T-cell (primary cell): ENCODE measurements around the gene ST3GAL3. TPM values are rescaled to one million over a fixed set of nuclear protein-coding genes. Genes with fewer than 3 reads are reported as not detected.
A peak's percentile ranks its signal among the peaks of the same experiment; 100 is the strongest.

Experiments
- ATAC-seq, 4 experiments: fragments of 200-7000 bp in 3 of 4; fragments of 150-1000 bp in 1 of 4; cut with Tn5 transposase; replicated peaks in 1 of 4; 1 replicate in 3 of 4; 2 replicates in 1 of 4; pipeline ENCODE4 v1.10.0; 2021; ENCODE audit warnings: moderate library complexity in 3 of 4, mild to moderate bottlenecking in 2 of 4, moderate number of reproducible peaks in 1 of 4
- CTCF ChIA-PET, 2 donors: fragments of 300-600 bp; sonication (Branson Sonifier 250); formaldehyde crosslinking; loops; one replicate each; lab custom pipeline; 2022; ENCODE audit warnings: antibody characterized with exemption in 2 of 2; lab: Charles Lee
- POLR2A ChIA-PET, 2 donors: fragments of 300-600 bp; sonication (Branson Sonifier 250); formaldehyde crosslinking; loops; one replicate each; lab custom pipeline; 2022; ENCODE audit warnings: antibody characterized with exemption in 2 of 2; lab: Charles Lee
- DNase-seq, 35 experiments: peaks; one replicate each; pipeline versions ENCODE4 v3.0.0 to v3.0.0-alpha.2; 2013 to 2023
- H3K27ac ChIP-seq: one replicate; pipeline ENCODE4 v1.5.1; 2013; ENCODE audit warnings: low read length
- H3K27me3 ChIP-seq, 2 experiments: replicated peaks in 1 of 2; 1 replicate in 1 of 2; 2 replicates in 1 of 2; pipeline versions ENCODE4 v1.6.1 to v1.7.0; 2013; ENCODE audit warnings: low read length in 1 of 2, mixed read lengths in 1 of 2; ENCODE audit not compliant: control insufficient read depth in 2 of 2, insufficient read depth in 2 of 2; ENCODE audit errors: extremely low read depth in 1 of 2
- H3K36me3 ChIP-seq, 2 donors: 1 replicate in 1 of 2; 2 replicates in 1 of 2; pipeline versions ENCODE4 v1.6.1 to v1.7.0; 2013; ENCODE audit warnings: low read length in 1 of 2; ENCODE audit not compliant: control insufficient read depth in 2 of 2, insufficient read depth in 1 of 2; ENCODE audit errors: extremely low read depth in 1 of 2
- H3K4me1 ChIP-seq, 2 experiments: 1 replicate in 1 of 2; 2 replicates in 1 of 2; pipeline versions ENCODE4 v1.6.1 to v1.7.0; 2013; ENCODE audit warnings: low read length in 2 of 2, mixed read lengths in 1 of 2; ENCODE audit not compliant: insufficient read depth in 2 of 2, control insufficient read depth in 1 of 2; ENCODE audit errors: extremely low read depth in 1 of 2
- H3K4me3 ChIP-seq, 2 donors: 1 replicate in 1 of 2; 2 replicates in 1 of 2; pipeline versions ENCODE4 v1.5.1 to v1.7.0; 2013; ENCODE audit warnings: mild to moderate bottlenecking in 2 of 2, low read length in 1 of 2, moderate library complexity in 1 of 2; ENCODE audit not compliant: control insufficient read depth in 1 of 2; ENCODE audit errors: extremely low read depth in 1 of 2
- H3K9me3 ChIP-seq: 2 replicates; pipeline ENCODE4 v1.7.0; 2013
- H3K27ac Mint-ChIP-seq, 2 donors: one replicate each; pipeline ENCODE4 v1.8.0; 2020 to 2021; ENCODE audit warnings: mild to moderate bottlenecking in 2 of 2, mixed read lengths in 2 of 2
- H3K27me3 Mint-ChIP-seq, 2 donors: one replicate each; pipeline ENCODE4 v1.8.0; 2021 to 2022; ENCODE audit warnings: mixed read lengths in 2 of 2
- H3K36me3 Mint-ChIP-seq: one replicate; pipeline ENCODE4 v1.8.0; 2021; ENCODE audit warnings: mixed read lengths
- H3K4me1 Mint-ChIP-seq, 3 donors: one replicate each; pipeline ENCODE4 v1.8.0; 2020 to 2022; ENCODE audit warnings: mixed read lengths in 3 of 3, mild to moderate bottlenecking in 1 of 3
- H3K4me3 Mint-ChIP-seq, 3 donors: one replicate each; pipeline ENCODE4 v1.8.0; 2020 to 2022; ENCODE audit warnings: mild to moderate bottlenecking in 3 of 3, mixed read lengths in 3 of 3, moderate library complexity in 3 of 3
- H3K9me3 Mint-ChIP-seq, 3 donors: one replicate each; pipeline ENCODE4 v1.8.0; 2020 to 2022; ENCODE audit warnings: mixed read lengths in 3 of 3
- WGBS: methylation state at CpG from one replicate; pipeline ENCODE4 v1.1.5; 2013; ENCODE audit warnings: missing lambda C conversion rate; ENCODE audit not compliant: insufficient coverage; 5-methylcytosine and 5-hydroxymethylcytosine counted together
- total RNA-seq, 35 experiments: library from RNA in 6 of 35; stranded (reverse) in 6 of 35; fragments of 120-200 nt in 1 of 35; gene quantifications; one replicate each; pipeline versions ENCODE4 v1.2.1 to v1.2.4 and lab custom pipeline; 2013 to 2026

Gene ST3GAL3
- total RNA-seq, 5 donors from 2014 or later (not counting 1 experiment from before 2014, with no cell fraction given): 21.9 to 29.8 (median 24.4) TPM

GRCh38 chr1:43705982-43706597 is 1.2 kb upstream of the ST3GAL3 start:
- CTCF ChIA-PET: interaction anchor here (0.6 kb wide), 2 partner anchors 55 to 106 kb away, joined by 3 read pairs; no protein-coding TSS in a partner anchor
- Histone ChIP-seq H3K27me3 (no peaks in the 10 kb centered on the region), H3K4me3 (peak overlapping the region in 1 of 2 donors; percentile 75), H3K9me3 (no peaks in the 10 kb centered on the region), H3K36me3 (peaks cover 0 to 28% of the 10 kb centered on the region in 2 donors), H3K4me1 (peaks cover 7 to 16% of the 10 kb centered on the region in 2 experiments), H3K27ac (no peak overlapping the region)
- H3K9me3 Mint-ChIP-seq: no peaks in the 10 kb centered on the region
- peaks cover 27% of the 10 kb centered on the region for H3K36me3 Mint-ChIP-seq
- H3K27ac Mint-ChIP-seq: peak overlapping the region in 1 of 2 donors; percentile 24
- no peaks in the 10 kb centered on the region for H3K27me3 Mint-ChIP-seq
- POLR2A ChIA-PET: interaction anchor here in 1 of 2 donors (0.6 kb wide), 1 partner anchor 173 kb away, joined by 3 read pairs; no protein-coding TSS in a partner anchor
- peaks cover 13 to 30% (median 26%) of the 10 kb centered on the region in 3 donors for H3K4me1 Mint-ChIP-seq
- DNase-seq: no peak
- peak overlapping the region; percentile 82 to 89 (median 84) for H3K4me3 Mint-ChIP-seq
- no peak for ATAC-seq
- 83% methylated on average over 5 of the region's 5 CpGs for WGBS

GRCh38 chr1:43706598-43707189 is 642 bp upstream of the ST3GAL3 start:
- DNase-seq (peak in 5 of 35 experiments; percentile 4 to 17 (median 9)), ATAC-seq (peak in 2 of 4 experiments; percentile 1 to 2)
- Histone ChIP-seq H3K27me3 (no peaks in the 10 kb centered on the region), H3K36me3 (peaks cover 0 to 22% of the 10 kb centered on the region in 2 donors), H3K4me3 (peak overlapping the region; percentile 67 to 75), H3K27ac (no peak overlapping the region), H3K4me1 (peaks cover 7 to 16% of the 10 kb centered on the region in 2 experiments), H3K9me3 (no peaks in the 10 kb centered on the region)
- H3K4me1 Mint-ChIP-seq: peaks cover 13 to 30% (median 26%) of the 10 kb centered on the region in 3 donors
- under 1% methylated on average over 18 of the region's 30 CpGs for WGBS
- peaks cover 23% of the 10 kb centered on the region for H3K36me3 Mint-ChIP-seq
- CTCF ChIA-PET: interaction anchor here in 1 of 2 donors (1.2 kb wide), 1 partner anchor 56 kb away, joined by 10 read pairs; the partner anchor contains the start of gene KDM4A
- POLR2A ChIA-PET: interaction anchor here (0.6 to 1.2 kb wide), 2 partner anchors 57 to 1226 kb away, joined by 3 to 7 read pairs; partner anchors contain the start of gene KDM4A (in 1 of the 2)
- peak overlapping the region in 1 of 2 donors; percentile 66 for H3K27ac Mint-ChIP-seq
- H3K27me3 Mint-ChIP-seq: no peaks in the 10 kb centered on the region
- peak overlapping the region; percentile 82 to 89 (median 84) for H3K4me3 Mint-ChIP-seq
- no peaks in the 10 kb centered on the region for H3K9me3 Mint-ChIP-seq

DNA sequence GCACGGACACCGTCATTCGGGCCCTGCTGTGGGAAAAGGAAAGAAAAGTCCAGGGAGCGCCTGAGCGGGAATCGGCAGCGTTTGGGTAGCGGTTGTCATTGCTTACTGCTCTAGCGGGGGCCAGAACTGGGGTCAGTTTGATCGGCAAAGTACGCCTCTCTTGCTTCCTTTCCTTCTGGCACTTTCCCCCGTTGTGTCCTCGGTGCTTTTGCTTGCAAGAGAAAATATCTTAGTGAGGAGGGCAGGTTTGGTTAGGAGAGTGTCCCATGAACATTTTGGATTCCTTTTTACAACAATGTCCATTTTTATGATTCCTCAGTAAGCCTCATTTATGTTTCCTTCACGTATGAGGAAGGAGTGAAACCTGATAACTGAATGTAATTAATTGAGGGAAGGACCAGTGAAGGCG is 670 bp downstream of the ST3GAL3 start:
- peak overlapping the region; percentile 82 to 89 (median 84) for H3K4me3 Mint-ChIP-seq
- H3K9me3 Mint-ChIP-seq: no peaks in the 10 kb centered on the region
- H3K27me3 Mint-ChIP-seq: no peaks in the 10 kb centered on the region
- no peaks in the 10 kb centered on the region for H3K27me3 ChIP-seq
- peaks cover 0 to 18% of the 10 kb centered on the region in 2 donors for H3K36me3 ChIP-seq
- peaks cover 13 to 37% (median 29%) of the 10 kb centered on the region in 3 donors for H3K4me1 Mint-ChIP-seq
- 1% methylated on average over 10 of the region's 15 CpGs for WGBS
- no peaks in the 10 kb centered on the region for H3K9me3 ChIP-seq
- H3K4me3 ChIP-seq: peak overlapping the region; percentile 66 to 75
- ChIA-PET CTCF (no interaction called here), POLR2A (no interaction called here)
- H3K36me3 Mint-ChIP-seq: peaks cover 22% of the 10 kb centered on the region
- DNase-seq: peak in 1 of 35 experiments; percentile 3
- peak in 1 of 4 experiments; percentile 1 for ATAC-seq
- H3K4me1 ChIP-seq: peaks cover 7 to 16% of the 10 kb centered on the region in 2 experiments
- no peak overlapping the region for H3K27ac ChIP-seq
- peak overlapping the region; percentile 49 to 84 for H3K27ac Mint-ChIP-seq

DNA sequence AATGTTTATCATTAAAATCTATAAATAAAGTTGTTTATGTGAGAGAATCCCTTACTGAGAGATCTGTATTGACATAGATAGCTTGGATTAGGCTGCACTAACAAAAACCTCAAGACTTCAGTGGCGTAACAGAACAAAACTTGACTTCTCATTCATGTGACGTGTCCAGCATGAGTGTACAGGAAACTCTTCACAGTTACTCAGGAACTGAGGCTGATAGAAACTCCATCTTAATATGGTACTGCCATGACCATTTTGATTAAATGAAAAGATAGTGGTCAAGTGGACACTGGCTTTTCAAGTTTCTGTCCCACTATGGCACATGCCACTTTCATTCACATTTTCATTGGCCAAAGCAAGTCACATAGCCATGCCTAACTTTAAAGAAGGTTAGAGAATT is 3.7 kb downstream of the ST3GAL3 start:
- Histone ChIP-seq H3K4me3 (no peak overlapping the region), H3K9me3 (no peaks in the 10 kb centered on the region), H3K36me3 (peaks cover 0 to 4% of the 10 kb centered on the region in 2 donors), H3K27me3 (no peaks in the 10 kb centered on the region), H3K27ac (no peak overlapping the region), H3K4me1 (peaks cover 7 to 16% of the 10 kb centered on the region in 2 experiments)
- CTCF ChIA-PET: no interaction called here
- Mint-ChIP-seq H3K27me3 (no peaks in the 10 kb centered on the region), H3K4me3 (no peak overlapping the region), H3K27ac (no peak overlapping the region), H3K36me3 (peaks cover 5% of the 10 kb centered on the region), H3K9me3 (no peaks in the 10 kb centered on the region), H3K4me1 (peaks cover 16 to 36% (median 25%) of the 10 kb centered on the region in 3 donors)
- DNase-seq: no peak
- POLR2A ChIA-PET: no interaction called here
- WGBS: 100% methylated on average over 1 of the region's 2 CpGs
- no peak for ATAC-seq

DNA sequence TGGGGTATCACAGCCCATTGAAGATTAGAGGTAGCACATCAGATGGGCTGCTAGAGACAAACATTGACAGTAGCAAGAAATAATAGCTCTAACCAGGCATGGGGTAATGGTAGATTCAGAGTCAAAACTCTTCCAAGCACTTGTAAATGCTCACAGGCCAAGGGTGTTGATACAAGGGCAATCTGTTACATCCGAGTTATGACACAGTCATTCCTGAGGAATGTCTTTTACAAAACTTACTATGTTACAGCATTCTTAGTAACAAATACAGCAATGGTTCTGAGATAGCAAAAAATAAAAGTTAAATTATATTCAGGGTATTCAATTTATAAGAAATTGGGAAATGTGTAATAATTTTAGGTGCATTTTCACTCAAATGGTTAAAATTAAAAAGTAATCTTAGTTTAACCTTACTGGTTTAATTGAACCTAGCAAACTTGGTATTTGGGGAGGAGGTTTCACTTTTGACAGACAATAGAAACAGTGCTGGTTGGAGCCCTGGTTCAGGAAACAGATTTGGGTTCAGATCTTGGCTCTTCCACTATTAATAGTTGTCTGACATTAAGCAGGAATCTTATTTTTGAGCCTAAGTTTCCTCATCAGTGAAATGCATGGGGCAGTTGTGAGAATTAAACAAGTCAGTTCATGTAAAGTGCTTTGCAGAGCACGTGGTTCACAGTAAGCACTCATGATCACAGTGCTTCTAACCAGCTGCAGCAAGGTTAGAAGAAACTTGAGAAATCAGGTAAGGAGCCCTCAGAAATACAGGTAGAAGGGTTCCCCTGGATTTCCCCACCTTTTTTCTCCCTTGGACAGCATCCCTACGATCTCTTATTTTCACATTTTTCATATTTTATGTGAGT is 4.4 kb downstream of the ST3GAL3 start:
- H3K4me1 Mint-ChIP-seq: peaks cover 10 to 32% (median 18%) of the 10 kb centered on the region in 3 donors
- ChIA-PET CTCF (no interaction called here), POLR2A (no interaction called here)
- H3K4me1 ChIP-seq: peaks cover 3 to 9% of the 10 kb centered on the region in 2 experiments
- no peak overlapping the region for H3K27ac ChIP-seq
- no peak overlapping the region for H3K4me3 Mint-ChIP-seq
- H3K4me3 ChIP-seq: no peak overlapping the region
- H3K36me3 ChIP-seq: peaks cover 0 to 4% of the 10 kb centered on the region in 2 donors
- no peak for DNase-seq
- H3K36me3 Mint-ChIP-seq: peaks cover 5% of the 10 kb centered on the region
- H3K9me3 Mint-ChIP-seq: no peaks in the 10 kb centered on the region
- H3K27me3 ChIP-seq: no peaks in the 10 kb centered on the region
- no peak for ATAC-seq
- no peaks in the 10 kb centered on the region for H3K9me3 ChIP-seq
- H3K27ac Mint-ChIP-seq: no peak overlapping the region
- 86% methylated on average over 1 of the region's 3 CpGs for WGBS
- H3K27me3 Mint-ChIP-seq: no peaks in the 10 kb centered on the region
